Left colon (tissue), 2 donors: ENCODE measurements around the gene SLC5A1. TPM values are rescaled to one million over a fixed set of nuclear protein-coding genes. Genes with fewer than 3 reads are reported as not detected.

ENCODE experiments used
- ATAC-seq: fragments of 200-7000 bp; cut with Tn5 transposase; one replicate; pipeline ENCODE4 v1.9.1; 2020; ENCODE audit warnings: mild to moderate bottlenecking, moderate library complexity
- DNase-seq, 2 donors: peaks; one replicate each; pipeline ENCODE4 v3.0.0-alpha.2; 2020
- intact Hi-C, 2 donors: fragments of 100-400 bp; cut with DNase I in 1 of 2; cut with micrococcal nuclease in 1 of 2; formaldehyde crosslinking; loops; one replicate each; pipeline versions ENCODE4 v1.11.2 to v1.14.0; 2022; cut with DNase I, micrococcal nuclease
- long read RNA-seq: library from polyadenylated mRNA; unstranded; transcript quantifications from one replicate; pipeline ENCODE4 v2.0.0, GENCODE V29; 2021
- total RNA-seq, 2 donors: library from RNA; stranded (reverse); fragmentation: NEBNext Ultra II Directional; extraction: Animal tissue kit (Norgen Biotek cat#: 25700); gene quantifications; one replicate each; pipeline ENCODE4 v1.2.1, GENCODE V29; 2021
- donor health status: DM: no; HTN: no; CAD: no.
- donor health status: DM: yes; HTN: yes; CAD: no.

SLC5A1 gene
- 10 to 100 TPM; 48.3 to 53.6 TPM for total RNA-seq
- long read RNA-seq, full-length matches to known transcripts = 78 of 90 reads
- long read RNA-seq, partial matches to known transcripts = 7 of 90 reads
- long read RNA-seq, other reads (novel, unspliced or antisense) = 5 of 90 reads

DNA sequence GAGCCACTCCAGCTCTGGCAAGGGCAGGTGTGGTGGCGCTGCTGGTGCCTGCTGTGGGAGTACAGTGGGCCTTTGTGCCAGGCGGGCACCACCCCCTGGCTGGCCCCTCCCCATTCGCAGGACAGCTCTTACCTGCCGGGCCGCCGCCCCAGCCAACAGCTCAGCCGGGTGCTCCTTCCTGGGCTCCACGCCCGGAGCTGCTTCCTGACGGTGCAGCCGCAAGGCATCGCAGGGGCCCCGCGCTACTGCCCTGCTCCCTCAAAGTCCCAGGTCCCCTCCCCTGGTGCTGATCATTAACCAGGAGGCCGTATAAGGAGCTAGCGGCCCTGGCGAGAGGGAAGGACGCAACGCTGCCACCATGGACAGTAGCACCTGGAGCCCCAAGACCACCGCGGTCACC is at the start of gene SLC5A1:
SLC5A1 (plus strand) TSS at position 338 of the 400 bp plus-strand sequence; CDS start at position 359, 21 bp downstream.
- intact Hi-C loops = no loop called here
- DNase-seq = peak; percentile 89 to 92
- peak; percentile 87 for ATAC-seq

DNA sequence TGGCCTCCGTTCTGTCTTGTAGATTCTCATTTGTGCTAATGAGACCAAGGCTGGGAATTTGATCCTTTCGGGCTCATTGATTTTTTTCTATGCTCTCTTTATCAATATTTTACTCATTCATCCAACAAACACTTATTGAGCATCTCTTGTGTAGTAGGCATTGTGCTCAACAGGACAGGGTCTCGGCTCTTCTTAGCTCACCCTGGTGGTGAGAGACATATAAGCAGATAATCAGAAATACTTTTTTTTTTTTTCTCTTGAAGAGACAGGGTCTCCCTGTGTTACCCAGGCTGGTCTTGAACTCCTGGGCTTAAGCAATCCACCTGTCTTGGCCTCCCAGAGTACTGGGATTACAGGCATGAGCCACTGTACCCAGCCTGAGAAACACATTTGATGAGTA is 48.0 kb upstream of the SLC5A1 start:
- intact Hi-C loops = no loop called here
- DNase-seq (no peak), ATAC-seq (no peak)

DNA sequence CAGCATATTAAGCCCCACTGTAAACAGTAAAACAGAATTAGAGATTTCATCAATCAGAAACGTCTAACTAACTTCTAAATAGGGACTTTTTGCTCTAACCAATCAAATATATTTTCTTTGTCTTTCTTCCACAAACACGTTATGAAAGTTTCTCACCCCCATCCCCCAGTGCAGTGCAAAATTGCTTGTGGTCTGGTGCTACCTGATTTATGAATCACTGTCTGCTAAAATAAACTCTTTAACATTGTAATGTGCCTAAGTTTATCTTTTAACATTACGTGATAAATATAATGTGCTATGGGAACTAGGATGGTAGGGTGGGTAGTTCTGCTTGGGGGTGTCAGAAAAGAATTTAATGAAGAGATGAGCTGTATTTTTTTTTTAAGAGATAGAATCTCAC is 47.3 kb upstream of the SLC5A1 start:
- intact Hi-C loops = no loop called here
- DNase-seq (no peak), ATAC-seq (no peak)

DNA sequence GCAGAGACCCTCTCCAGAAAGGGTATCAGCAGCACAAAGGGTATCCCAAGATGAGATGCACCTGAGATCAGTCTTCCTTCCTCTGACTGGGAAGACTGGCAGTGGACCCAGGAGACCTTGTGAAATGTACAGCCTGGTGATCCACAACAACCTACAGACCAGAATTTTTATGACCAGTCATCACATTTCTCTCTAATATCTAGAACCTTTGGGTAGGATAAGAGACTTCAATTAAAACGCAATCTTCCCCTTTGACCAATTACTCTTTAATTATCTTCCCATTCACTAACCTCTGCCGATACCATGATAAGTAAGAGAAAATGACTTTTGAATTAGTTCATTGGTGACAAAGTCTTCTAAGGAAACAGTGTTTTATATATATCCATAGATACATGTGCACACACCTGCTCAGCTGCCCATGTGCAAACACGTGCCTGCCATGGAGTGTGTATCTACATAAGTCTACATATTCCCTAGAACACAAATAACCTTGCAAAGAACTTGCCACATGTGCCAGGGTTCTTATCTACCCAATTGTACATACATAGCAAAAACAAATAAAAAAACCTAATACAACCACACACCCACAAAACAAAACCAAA is 44.2 kb upstream of the SLC5A1 start:
- intact Hi-C loops = no loop called here
- ATAC-seq (no peak), DNase-seq (no peak)

DNA sequence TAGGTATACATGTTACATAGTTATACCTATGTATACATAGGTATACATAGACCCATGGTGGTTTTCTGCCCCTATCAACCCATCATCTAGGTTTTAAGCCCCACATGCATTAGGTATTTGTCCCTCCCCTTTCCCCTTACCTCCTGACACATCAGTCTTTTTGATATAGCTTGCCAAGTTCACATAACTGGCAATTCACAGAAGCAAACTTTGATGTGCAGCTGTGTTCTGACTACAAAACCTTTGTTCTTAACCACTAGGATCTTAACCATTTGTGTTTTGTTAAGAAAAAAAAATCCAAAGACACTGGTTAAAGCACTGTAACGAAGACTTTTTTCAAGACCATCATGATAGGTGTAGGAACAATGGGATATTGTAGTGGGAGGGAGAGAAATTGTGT is 42.9 kb upstream of the SLC5A1 start:
- ATAC-seq (no peak), DNase-seq (no peak)
- intact Hi-C loops = no loop called here

DNA sequence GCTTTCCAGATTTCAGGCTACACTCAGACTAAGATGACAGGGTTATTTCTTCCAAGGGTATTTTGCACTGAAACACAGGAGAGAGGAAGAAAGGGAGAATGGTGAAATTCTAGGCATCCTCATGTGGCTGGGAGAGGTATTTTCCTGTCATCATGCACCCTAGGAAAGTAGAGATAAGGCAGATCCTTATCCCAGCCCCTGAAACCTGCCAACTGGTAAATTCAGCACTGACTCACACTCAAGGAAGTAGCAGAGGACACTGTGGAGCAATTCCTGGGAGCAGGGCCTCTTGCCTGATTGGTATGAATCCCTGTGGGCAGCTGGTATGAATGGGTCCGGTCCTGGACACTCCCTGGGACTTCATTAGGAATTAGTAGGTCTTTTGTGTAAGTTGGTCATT is 37.6 kb upstream of the SLC5A1 start:
- no peak for DNase-seq
- intact Hi-C loops = no loop called here
- ATAC-seq = peak; percentile 63

DNA sequence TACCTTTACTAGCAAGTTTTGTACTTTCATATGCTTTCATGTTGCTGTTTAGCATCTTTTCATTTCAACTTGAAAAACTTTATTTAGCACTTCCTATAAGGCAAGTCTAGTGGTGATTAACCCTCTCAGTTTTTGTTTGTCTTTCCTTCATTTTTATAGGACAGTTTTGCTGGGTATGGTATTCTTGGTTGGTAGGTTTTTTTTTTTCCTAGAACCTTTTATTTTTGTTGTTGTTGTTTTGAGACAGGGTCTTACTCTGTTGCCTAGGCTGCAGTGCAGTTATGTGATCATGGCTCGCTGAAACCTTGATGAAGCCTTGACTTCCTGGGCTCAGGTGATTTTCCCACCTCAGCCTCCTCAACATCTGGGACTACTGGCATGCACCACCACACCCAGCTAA is 29.9 kb upstream of the SLC5A1 start:
- DNase-seq (no peak), ATAC-seq (no peak)
- intact Hi-C loops = no loop called here

DNA sequence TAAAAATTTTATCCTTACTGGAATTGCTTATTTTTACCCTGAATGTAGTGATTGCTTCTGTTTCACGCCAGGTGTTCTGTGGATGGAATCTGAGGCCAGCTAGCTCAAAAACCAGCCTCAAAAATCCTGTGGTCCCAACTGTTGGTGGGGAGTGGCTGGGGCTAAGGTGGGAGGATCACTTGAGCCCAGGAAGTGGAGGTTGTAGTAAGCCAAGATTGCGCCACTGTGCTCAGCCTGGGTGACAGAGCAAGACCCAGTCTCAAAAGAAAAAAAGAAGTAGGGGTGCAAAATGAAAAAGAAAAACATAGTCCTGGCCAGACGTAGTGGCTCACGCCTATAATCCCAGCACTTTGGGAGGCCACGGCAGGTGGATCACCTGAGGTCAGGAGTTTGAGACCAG is 27.0 kb upstream of the SLC5A1 start:
- intact Hi-C loops = no loop called here
- DNase-seq (no peak), ATAC-seq (no peak)

DNA sequence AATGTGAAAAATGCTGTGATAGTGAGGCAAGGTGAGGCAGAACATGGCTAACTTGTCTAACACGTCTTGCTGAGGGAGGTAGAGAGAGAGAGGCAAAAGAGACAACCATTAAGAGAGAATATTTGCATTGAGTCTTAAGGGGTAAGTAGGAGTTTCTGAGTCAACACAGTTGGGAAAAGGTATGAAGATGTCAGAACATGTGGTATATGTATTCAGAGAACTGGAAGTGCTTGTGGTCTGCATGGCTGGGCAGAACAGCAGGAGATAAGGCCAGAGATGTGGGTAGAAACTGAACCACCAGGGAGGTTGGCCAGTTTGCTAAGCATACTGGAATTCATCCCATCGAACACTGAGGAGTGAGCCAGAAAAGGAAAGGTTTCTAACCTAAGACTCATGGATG is 25.0 kb upstream of the SLC5A1 start:
- intact Hi-C loops = no loop called here
- DNase-seq = no peak
- ATAC-seq = no peak

DNA sequence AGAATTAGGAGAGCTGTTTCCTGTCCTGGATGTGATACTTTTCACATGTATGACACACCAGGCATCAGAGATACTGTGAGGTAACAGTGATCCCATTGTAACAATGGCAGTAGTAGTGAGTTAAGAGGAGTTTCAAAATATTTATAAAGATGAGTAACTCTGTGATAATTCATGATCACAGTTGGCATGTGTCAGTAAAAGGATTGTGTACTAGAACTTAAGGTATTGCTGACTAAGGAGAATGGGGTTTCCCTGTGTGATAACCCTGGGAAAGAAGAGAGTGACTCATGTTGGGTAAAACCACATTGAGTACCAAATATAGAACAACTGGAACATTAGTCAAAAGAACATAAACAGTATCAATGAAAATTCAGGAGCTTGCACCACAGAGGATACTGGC is 22.9 kb upstream of the SLC5A1 start:
- intact Hi-C loops = no loop called here
- no peak for ATAC-seq
- DNase-seq = no peak

DNA sequence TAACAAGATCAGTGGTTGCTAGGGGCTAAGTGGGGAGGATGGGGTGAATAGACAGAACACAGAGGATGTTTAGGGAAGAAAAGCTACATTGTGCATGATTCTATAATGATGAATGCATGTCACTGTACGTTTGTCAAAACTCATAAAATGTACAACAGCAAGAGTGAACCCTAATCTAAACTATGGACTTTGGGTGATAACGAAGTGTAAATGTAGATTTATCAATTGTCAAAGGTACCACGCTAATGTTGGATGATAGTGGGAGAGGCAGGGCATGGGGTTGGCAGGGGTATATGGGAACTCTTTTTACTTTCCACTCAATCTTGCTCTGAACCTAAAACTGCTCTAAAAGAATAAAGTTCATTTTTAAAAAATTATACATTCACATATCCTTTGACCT is 21.3 kb upstream of the SLC5A1 start:
- ATAC-seq (no peak), DNase-seq (no peak)
- intact Hi-C loops = no loop called here

DNA sequence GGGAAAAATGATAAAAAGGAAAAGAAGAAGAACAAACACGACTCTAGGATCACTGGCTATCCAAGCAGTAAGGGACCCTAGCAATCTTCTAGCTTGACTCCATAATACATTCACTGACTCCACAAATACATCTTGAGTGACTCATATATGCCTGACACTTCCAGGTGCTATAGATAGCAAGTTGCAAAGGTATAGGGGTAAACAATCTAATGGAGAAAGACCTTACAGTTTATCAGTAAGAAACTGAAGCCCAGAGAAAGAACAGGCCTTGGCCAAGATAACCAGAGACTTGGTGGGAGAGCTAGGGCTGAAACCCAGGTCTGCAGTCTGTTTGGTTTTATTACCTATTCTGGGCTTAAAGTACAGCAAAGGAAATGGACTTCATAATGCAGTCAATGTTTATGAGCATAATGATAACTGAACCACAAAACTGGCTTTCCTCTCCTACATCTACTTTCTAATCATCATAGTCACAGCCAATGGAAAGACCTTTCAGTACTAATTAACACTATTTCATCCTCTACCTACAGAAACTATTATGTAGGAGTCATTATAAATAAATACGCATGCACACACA is 19.7 kb upstream of the SLC5A1 start:
- ATAC-seq (peak; percentile 72), DNase-seq (no peak)
- intact Hi-C loops = no loop called here

DNA sequence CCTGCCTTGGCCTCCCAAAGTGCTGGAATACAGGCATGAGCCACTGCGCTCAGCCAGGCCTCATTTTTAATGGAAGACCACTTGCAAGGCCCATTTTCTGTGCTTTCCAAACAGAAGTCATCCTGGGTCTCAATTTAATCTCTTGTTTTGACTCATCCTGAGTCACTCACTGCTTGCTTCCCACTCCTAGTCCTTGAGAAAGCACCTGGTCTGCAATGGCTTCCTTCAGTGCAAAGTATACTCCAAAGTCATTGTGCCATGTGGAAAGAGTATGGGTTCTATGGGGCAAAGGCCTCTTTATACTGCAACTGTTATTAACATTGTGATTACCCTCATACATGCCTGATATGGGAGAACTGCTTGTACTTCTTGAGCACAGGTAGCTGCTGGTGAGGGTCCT is 18.3 kb upstream of the SLC5A1 start:
- intact Hi-C loops = no loop called here
- no peak for DNase-seq

DNA sequence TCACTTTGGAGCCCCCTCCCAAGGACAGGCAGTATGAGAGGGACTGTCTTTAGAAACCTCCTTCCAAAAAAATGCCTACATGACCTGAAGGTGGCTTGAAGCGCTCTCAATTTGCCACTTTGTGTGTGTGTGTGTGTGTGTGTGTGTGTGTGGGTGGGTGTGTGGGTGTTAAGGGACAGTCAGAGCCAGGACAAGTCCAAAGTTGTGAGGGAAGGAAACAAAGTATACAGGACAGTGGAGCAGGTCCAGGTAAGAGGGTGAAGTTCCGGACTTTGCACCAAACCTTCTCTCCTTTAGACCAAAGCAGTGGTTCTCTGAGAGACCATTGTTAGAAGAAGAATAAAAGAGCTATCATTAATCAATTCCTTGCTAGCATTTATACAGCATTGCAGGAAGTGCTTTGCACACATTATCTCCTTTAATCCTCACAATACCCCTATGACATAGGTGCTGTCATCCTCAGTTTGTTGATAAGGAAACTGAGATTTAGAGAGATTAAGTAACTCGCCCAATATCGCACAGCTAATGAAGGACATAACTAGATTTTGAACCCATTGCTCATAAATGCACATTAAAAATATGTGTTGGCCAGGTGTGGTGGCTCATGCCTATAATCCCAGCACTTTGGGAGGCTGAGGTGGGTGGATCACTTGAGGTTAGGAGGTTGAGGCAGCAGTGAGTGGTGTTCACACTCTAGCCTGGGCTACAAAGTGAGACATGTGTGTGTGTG is 12.4 kb upstream of the SLC5A1 start:
- DNase-seq (no peak), ATAC-seq (peak; percentile 82)
- intact Hi-C loops = no loop called here

More for the DNA sequence above, 18.3 kb upstream of the SLC5A1 start:
- peak; percentile 83 for ATAC-seq

DNA sequence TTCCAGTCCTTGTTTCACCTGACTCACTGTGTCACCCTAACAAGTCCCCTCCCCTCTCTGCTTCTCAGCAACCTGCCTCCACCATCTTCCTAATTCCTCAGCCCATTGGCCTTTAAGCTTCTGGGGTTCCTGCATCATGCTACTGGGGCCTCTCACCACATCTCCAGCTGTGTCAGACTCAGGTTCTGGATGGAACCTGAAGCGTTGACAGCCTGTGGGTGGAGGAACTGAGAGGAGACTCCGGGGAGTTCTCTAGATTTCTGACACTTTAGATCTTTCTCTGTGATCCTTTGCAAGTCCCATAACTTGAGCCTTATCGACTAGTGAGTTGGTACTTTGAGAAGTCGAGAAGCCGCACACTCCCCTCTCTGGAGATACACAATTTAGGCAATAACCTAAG is 11.6 kb upstream of the SLC5A1 start:
- intact Hi-C loops = no loop called here
- ATAC-seq (no peak), DNase-seq (no peak)

DNA sequence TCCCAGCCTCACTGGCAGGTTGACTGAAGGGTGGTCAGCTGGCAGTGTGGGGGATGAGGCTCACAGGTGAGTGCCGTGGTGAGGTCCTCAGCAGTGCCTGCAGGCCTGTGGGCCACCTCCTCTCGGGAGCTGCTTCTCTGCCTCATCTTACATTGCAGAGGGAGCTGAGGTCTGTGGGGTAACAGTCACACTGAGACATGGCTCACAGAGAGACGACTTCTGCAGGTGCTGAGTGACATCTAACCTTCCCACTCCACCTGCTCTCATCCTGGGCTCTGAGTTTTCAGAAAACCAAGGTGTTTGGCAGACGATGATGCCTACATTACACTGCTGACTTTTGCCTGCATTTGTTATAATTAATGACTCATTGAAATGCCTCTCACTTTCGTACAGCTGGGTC is 8.8 kb upstream of the SLC5A1 start:
- no peak for ATAC-seq
- DNase-seq = no peak
- intact Hi-C loops = no loop called here

DNA sequence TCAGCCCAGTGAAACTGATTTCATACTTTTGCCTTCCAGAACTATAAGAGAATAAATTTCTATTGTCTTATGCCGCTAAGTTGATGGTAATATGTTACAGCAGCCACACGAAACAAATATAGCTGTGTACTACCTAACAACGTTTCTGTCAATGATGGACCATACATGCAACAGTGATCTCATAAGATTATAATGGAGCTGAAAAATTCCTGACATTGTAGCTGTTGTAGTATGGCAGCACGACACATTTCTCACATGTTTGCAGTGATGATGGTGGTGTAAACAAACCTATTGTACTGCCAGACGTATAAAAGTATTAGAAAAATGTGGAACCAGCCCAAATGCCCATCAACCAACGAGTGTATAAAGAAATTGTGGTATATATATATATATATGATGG is 5.8 kb upstream of the SLC5A1 start:
- no peak for ATAC-seq
- intact Hi-C loops = no loop called here
- DNase-seq = no peak

DNA sequence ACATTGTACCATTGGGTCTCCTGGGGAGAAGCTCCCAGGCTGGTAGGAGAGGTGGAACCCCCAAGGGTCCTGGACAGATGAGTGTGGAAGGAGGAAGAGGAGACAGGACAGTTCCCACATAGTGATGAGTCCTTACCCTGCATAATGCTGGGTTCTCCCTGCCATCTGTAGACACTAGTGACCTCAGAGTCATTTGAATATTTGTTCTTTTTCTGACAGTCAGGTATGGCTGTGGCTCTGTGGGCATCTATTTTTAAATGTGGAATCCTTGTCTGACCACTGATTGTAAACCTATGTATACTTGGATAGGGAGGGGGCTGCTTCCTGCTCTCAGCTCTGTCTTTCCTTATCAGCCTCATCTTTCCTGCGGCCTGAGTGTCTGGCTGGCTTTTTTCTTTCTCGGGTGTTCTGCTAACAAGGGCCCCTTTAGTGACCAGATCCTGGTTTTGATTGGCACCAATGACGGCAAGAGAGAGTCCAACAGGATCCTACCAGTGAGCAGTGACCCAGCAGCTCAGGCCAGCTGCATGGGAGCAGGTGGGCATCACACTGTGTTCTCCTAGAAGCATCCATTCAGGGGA is 2.6 kb upstream of the SLC5A1 start:
- ATAC-seq (no peak), DNase-seq (no peak)
- intact Hi-C loops = no loop called here

DNA sequence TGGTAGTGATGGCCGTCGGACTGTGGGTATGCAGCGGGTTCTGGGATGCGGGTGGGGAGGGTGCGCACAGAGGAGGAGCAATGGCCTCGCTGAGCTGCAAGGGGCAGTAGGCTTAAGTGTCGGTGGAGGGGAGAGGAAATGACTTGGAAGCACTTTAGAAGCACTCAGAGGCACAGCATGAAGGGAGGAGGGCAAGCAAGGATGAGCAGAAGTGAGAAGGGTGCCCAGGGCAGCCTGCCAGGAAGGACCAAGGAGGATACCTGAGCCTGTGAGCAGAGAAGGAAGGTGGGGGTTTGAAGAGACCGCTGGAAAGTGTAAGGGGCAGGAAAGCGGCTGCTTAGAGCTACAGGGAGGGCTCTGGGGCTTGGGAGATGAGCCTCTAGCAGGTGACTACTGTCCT is 330 bp downstream of the SLC5A1 start:
- intact Hi-C loops = no loop called here
- peak; percentile 16 for ATAC-seq
- DNase-seq = peak; percentile 35 to 41

DNA sequence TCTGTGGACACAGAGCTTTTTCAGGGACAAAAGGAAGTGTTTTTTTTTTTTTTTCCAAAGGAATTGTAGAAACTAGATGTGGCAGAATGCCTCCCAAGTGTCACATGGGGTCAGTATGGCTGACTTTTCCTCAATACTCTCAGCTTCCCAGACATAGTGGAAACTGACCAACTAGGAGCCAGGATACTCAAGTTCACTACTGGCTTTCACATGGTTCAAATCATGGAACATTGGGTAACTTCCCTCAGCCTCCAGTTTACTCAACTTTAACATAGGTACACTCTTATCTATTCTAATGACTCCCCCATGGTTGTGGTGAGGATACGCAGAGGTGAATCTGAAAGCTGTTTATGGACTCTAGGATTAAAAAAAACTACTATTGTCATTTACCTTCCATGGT is 1.4 kb downstream of the SLC5A1 start:
- DNase-seq = no peak
- intact Hi-C loops = no loop called here
- ATAC-seq = no peak
